Stimulated activated CD4-positive, alpha-beta T cell treated with anti-CD3 and anti-CD28 coated beads, Interleukin-1b, Interleukin-23, amount 100 ng/mL, for 48 hours (primary cell): ENCODE results near the gene JAK1.

Experiments
- DNase-seq: peaks from one replicate; pipeline ENCODE4 v3.0.0-alpha.2; 2020

JAK1 gene

DNA sequence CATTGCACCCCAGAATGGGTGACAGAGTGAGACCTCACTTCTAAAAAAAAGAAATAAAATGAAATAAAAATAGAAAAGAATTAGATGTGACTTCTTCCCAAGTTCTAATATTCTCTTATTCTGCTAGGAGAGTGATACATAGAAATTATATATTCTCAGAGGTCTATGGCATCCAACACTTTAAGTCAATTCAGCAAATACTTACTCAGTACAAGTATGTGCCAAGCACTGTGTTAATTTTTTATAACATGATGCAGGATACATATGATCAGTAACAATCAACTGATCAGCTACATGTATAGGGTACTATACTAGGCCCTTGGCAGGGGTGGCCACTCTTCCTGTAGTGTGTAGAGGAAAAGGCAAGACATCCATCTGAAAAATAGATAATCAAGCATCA, 13.0 kb upstream of the JAK1 start:
- DNase-seq: no peak

DNA sequence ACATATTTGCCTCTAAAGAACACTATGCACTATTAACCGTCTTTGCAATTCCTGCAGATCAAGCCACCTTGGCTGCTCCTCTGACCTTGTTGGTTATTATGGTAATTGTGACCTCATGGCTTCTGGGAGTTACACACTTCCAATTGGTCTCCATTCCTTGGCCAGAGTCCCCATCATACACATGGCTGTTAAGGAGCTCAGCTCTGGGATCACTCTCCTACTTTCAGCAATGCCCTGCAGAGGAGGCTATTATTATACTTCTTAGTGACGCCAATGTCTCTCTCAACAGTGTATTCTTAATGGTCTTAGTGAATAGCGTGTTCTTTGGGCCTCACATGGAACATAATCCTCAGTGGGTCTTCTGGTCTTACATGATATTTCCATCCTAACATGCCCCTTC, 10.0 kb upstream of the JAK1 start:
- DNase-seq: no peak

DNA sequence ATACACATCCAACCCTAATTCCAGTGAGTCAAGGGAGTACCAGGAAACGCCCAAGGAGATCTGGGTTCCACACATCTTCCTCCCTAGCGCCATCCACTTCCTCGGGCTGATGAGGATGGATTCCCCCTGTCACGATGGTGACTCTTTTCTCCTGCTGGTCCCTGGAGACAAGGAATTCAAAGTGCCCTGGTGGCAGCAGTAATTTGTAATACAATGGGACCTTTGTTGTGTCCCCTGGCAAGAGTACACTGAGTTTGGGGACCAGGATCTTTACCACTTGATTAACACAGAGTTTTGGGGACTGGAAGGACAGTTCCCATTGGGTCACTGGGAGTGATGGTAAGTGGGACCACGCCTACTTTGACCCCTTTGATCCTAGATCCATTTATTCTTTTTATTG, 9.4 kb upstream of the JAK1 start:
- DNase-seq: no peak

GRCh38 chr1:64975127-64975526, 8.8 kb upstream of the JAK1 start:
- DNase-seq: no peak

- no peak for DNase-seq
Observed at GRCh38 chr1:64974288-64974825, 8.0 kb upstream of the JAK1 start.

GRCh38 chr1:64973061-64973647, 6.8 kb upstream of the JAK1 start:
- no peak for DNase-seq

DNA sequence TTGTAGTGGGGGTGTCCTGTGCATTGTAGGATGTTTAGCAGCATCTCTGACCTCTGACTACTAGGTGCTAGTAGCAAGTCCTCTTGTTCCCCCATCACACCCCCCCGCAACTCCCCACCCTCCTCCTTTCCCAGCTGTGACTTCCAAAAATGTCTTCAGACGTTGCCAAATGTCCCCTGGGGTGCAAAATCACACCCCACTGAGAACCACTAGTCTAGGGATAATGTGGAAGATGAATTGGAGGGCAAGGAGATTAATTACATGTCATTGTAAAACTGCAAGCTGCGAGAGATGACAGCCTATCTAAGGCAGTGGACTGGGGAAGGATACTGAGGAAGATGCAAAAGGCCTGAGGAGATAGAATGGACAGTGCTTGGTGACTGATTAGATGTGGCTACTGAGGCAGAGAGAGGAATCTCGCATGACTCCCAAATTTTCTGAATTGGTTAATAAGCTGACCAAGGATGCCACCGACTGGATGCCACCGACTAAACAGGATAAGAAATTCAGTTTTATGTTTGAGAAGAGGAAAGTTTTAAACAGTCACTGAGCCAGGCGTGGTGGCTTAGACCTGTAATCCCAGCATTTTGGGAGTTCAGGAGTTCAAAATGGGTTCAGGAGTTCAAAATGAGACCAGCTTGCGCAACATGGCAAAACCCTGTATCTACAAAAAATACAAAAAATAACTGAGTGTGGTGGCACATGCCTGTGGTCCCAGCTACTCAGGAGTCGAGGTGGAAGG, 3.1 kb upstream of the JAK1 start:
- no peak for DNase-seq

- DNase-seq: no peak
Observed at GRCh38 chr1:64967381-64967780, 1.0 kb upstream of the JAK1 start.

- peak; percentile 66 for DNase-seq
Observed at GRCh38 chr1:64965366-64966157, 787 bp downstream of the JAK1 start.

DNA sequence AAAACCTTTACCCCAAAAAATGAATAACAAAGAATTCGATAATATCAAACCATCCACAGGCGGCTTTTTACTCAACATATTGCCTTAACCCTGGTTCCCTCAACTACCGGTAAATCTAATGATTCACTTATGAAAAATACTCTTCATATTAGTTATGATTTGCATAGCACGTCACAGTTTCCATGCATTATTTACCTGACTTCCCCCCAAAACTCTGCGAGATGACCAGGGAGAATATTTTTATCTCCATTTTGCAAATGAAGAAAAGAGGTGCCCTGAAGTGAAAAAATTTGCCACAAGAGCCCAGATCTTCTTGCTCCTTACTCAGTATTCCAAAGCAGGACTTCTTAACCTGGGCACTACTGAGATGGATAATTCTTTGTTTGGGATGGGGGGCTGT, 2.9 kb downstream of the JAK1 start:
- no peak for DNase-seq

DNA sequence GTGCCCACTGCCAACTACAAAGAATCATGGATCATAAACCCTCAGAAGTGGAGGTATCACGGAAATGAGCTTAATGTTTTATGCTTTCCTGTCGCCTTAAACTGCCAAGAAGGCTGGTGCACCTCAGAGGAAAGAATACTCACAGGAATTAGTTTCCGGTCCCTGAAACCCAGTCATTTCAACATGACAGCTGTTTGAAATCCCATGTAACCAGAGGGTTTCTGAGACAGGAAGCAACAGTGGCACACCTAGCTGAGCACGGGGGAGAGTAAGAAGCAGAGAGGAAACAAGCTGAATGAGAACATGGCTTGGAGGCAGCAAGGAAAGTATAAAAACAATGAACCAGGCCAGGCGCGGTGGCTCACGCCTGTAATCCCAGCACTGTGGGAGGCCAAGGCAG, 3.9 kb downstream of the JAK1 start:
- peak; percentile 53 for DNase-seq

DNA sequence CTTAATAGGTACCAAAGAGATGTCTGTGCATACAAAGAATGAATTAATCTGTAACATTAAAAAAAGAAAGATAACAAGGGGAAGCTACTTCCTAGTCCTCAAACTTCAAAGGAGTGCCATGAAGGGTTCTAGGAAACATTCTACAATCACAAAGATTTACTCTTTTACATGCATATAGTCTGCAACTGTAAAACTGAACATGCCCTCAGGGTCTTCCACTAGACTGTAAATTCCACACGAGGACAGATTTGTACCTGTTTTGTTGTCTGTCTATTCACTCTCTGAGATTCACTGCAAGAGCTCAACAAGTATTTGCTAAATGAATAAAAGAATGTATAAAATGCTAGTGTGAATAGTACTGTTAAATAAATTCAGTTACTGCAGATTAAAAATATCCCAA, 4.4 kb downstream of the JAK1 start:
- no peak for DNase-seq

DNA sequence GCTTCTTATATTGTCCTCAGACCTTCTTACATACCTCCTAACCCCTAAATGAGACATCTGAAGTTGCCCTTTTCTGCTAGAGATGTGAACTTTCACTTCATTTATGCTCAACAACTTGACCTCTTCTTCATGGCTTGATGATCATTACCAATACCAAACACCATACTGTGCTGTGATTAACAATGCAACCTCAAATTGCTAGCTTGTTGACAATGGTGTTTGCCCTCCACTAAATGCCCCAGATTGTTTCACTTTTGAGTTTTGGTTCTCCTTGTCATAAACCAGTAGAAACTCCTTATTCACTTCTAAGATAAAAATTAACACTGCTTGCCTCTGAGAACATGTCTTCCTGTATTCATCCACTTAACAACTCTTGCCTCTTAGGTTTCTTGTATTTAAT, 5.6 kb downstream of the JAK1 start:
- no peak for DNase-seq

DNA sequence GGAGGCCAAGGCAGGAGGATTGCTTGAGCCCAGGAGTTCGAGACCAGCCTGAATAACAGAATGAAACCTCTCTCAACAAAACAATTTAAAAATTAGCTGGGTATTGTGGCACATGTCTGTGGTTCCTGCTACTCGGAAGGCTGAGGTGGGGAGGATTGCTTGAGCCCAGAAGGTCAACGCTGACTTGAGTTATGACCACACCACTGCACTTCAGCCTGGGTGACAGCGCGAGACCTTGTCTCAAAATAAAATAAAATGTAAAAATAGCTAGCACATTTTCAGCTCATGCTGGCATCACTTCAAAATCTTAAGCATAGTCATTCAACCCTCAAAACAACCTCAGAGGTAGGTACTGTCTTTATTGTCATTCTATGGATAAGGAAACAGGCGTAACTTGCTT, 6.4 kb downstream of the JAK1 start:
- DNase-seq: no peak

DNA sequence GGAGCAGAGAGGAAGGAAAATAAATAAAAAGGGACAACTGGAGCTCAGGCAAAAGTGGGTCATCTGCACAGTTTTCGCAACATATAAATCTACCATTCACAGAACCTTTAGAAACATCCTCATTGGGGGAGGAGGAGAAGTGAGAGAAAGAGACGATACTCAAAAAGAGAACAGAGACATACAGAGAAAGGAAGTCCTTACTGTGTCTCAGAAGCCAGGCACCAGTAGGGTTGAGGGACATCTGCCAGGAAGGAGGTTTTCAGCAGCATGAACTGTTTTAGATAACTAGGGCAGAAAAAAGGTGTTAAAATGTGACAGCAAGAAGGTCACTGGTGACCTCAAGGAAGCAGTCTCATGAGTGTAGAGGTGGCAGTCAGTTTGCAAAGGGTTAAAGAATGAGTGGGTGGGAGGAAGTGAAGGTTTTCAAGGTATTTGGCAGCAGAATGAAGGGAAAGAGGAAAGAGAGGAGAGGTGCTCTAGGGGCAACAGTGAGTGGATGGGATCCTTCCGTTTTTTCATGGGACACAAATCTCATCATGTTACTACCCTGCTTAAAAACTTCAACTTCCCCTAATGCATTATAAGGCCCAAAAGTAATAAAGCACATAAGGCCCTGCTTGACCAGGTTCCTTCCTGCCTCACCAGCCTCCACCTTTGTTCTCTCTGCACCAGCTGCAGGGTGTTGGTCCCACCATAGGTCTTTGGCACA, 9.5 kb downstream of the JAK1 start:
- DNase-seq: peak; percentile 69

GRCh38 chr1:64956010-64956640, 10.2 kb downstream of the JAK1 start:
- DNase-seq: peak; percentile 24

GRCh38 chr1:64955097-64956009, 11.0 kb downstream of the JAK1 start:
- DNase-seq: no peak

- no peak for DNase-seq
Observed at GRCh38 chr1:64953241-64953640, 13.1 kb downstream of the JAK1 start.

DNA sequence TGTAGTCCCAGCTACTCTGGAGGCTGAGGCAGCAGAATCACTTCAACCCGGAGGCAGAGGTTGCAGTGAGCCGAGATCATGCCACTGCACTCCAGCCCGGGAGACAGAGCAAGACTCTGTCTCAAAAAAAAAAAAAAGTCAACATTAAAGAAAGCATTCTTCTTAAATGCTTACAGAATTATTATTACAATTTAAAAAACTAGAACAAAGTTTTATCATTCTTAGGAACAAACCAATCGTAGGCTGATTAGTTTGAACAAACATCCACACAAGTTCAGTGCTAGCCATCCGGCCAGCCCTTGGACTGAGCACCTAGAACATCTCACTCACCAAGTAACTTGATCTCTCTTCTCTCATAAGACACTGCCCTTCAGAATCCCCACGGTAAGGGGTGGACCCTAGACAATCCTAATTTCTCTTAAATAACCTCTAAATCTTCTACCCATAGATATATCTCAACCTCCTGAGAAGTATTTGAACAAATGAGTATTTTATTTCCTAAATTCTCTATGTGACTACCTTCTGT, 16.0 kb downstream of the JAK1 start:
- no peak for DNase-seq

- peak; percentile 50 for DNase-seq
Observed at GRCh38 chr1:64948905-64949833, 17.2 kb downstream of the JAK1 start.
